T-cell (primary cell): ENCODE measurements around the gene DNA2. TPM values are rescaled to one million over a fixed set of nuclear protein-coding genes. Genes with fewer than 3 reads are reported as not detected.

ENCODE experiments used
- ATAC-seq, 4 experiments: fragments of 200-7000 bp in 3 of 4; fragments of 150-1000 bp in 1 of 4; cut with Tn5 transposase; replicated peaks in 1 of 4; 1 replicate in 3 of 4; 2 replicates in 1 of 4; pipeline ENCODE4 v1.10.0; 2021; ENCODE audit warnings: moderate library complexity in 3 of 4, mild to moderate bottlenecking in 2 of 4, moderate number of reproducible peaks in 1 of 4
- CTCF ChIA-PET, 2 donors: fragments of 300-600 bp; sonication (Branson Sonifier 250); formaldehyde crosslinking; loops; one replicate each; lab custom pipeline; 2022; ENCODE audit warnings: antibody characterized with exemption in 2 of 2; lab: Charles Lee
- POLR2A ChIA-PET, 2 donors: fragments of 300-600 bp; sonication (Branson Sonifier 250); formaldehyde crosslinking; loops; one replicate each; lab custom pipeline; 2022; ENCODE audit warnings: antibody characterized with exemption in 2 of 2; lab: Charles Lee
- DNase-seq, 35 experiments: peaks; one replicate each; pipeline versions ENCODE4 v3.0.0 to v3.0.0-alpha.2; 2013 to 2023
- H3K27ac ChIP-seq: one replicate; pipeline ENCODE4 v1.5.1; 2013; ENCODE audit warnings: low read length
- H3K27me3 ChIP-seq, 2 experiments: replicated peaks in 1 of 2; 1 replicate in 1 of 2; 2 replicates in 1 of 2; pipeline versions ENCODE4 v1.6.1 to v1.7.0; 2013; ENCODE audit warnings: low read length in 1 of 2, mixed read lengths in 1 of 2; ENCODE audit not compliant: control insufficient read depth in 2 of 2, insufficient read depth in 2 of 2; ENCODE audit errors: extremely low read depth in 1 of 2
- H3K36me3 ChIP-seq, 2 donors: 1 replicate in 1 of 2; 2 replicates in 1 of 2; pipeline versions ENCODE4 v1.6.1 to v1.7.0; 2013; ENCODE audit warnings: low read length in 1 of 2; ENCODE audit not compliant: control insufficient read depth in 2 of 2, insufficient read depth in 1 of 2; ENCODE audit errors: extremely low read depth in 1 of 2
- H3K4me1 ChIP-seq, 2 experiments: 1 replicate in 1 of 2; 2 replicates in 1 of 2; pipeline versions ENCODE4 v1.6.1 to v1.7.0; 2013; ENCODE audit warnings: low read length in 2 of 2, mixed read lengths in 1 of 2; ENCODE audit not compliant: insufficient read depth in 2 of 2, control insufficient read depth in 1 of 2; ENCODE audit errors: extremely low read depth in 1 of 2
- H3K4me3 ChIP-seq, 2 donors: 1 replicate in 1 of 2; 2 replicates in 1 of 2; pipeline versions ENCODE4 v1.5.1 to v1.7.0; 2013; ENCODE audit warnings: mild to moderate bottlenecking in 2 of 2, low read length in 1 of 2, moderate library complexity in 1 of 2; ENCODE audit not compliant: control insufficient read depth in 1 of 2; ENCODE audit errors: extremely low read depth in 1 of 2
- H3K9me3 ChIP-seq: 2 replicates; pipeline ENCODE4 v1.7.0; 2013
- H3K27ac Mint-ChIP-seq, 2 donors: one replicate each; pipeline ENCODE4 v1.8.0; 2020 to 2021; ENCODE audit warnings: mild to moderate bottlenecking in 2 of 2, mixed read lengths in 2 of 2
- H3K27me3 Mint-ChIP-seq, 2 donors: one replicate each; pipeline ENCODE4 v1.8.0; 2021 to 2022; ENCODE audit warnings: mixed read lengths in 2 of 2
- H3K36me3 Mint-ChIP-seq: one replicate; pipeline ENCODE4 v1.8.0; 2021; ENCODE audit warnings: mixed read lengths
- H3K4me1 Mint-ChIP-seq, 3 donors: one replicate each; pipeline ENCODE4 v1.8.0; 2020 to 2022; ENCODE audit warnings: mixed read lengths in 3 of 3, mild to moderate bottlenecking in 1 of 3
- H3K4me3 Mint-ChIP-seq, 3 donors: one replicate each; pipeline ENCODE4 v1.8.0; 2020 to 2022; ENCODE audit warnings: mild to moderate bottlenecking in 3 of 3, mixed read lengths in 3 of 3, moderate library complexity in 3 of 3
- H3K9me3 Mint-ChIP-seq, 3 donors: one replicate each; pipeline ENCODE4 v1.8.0; 2020 to 2022; ENCODE audit warnings: mixed read lengths in 3 of 3
- WGBS: methylation state at CpG from one replicate; pipeline ENCODE4 v1.1.5; 2013; ENCODE audit warnings: missing lambda C conversion rate; ENCODE audit not compliant: insufficient coverage; 5-methylcytosine and 5-hydroxymethylcytosine counted together
- total RNA-seq, 35 experiments: library from RNA in 6 of 35; stranded (reverse) in 6 of 35; fragments of 120-200 nt in 1 of 35; gene quantifications; one replicate each; pipeline versions ENCODE4 v1.2.1 to v1.2.4 and lab custom pipeline; 2013 to 2026

The DNA2 gene
- total RNA-seq, 5 donors from 2014 or later (not counting 1 experiment from before 2014, with no cell fraction given), result 3.4 to 6.8 (median 5.3) TPM

GRCh38 chr10:68440898-68441297 lies 30.9 kb downstream of the DNA2 start:
- H3K27me3 ChIP-seq, result no peaks in the 10 kb centered on the region
- 100% methylated on average over 1 of the region's 3 CpGs for WGBS
- ChIA-PET POLR2A (interaction anchor here in 1 of 2 donors (0.6 kb wide), 1 partner anchor 28 kb away, joined by 3 read pairs; no protein-coding TSS in a partner anchor), CTCF (no interaction called here)
- no peak overlapping the region for H3K27ac ChIP-seq
- no peaks in the 10 kb centered on the region for H3K4me1 ChIP-seq
- no peaks in the 10 kb centered on the region for H3K9me3 ChIP-seq
- no peaks in the 10 kb centered on the region for H3K36me3 ChIP-seq
- no peak overlapping the region for H3K4me3 Mint-ChIP-seq
- no peak overlapping the region for H3K4me3 ChIP-seq
- H3K27ac Mint-ChIP-seq, result no peak overlapping the region
- DNase-seq (no peak), ATAC-seq (no peak)
- H3K4me1 Mint-ChIP-seq, result no peaks in the 10 kb centered on the region
- peaks cover 10% of the 10 kb centered on the region for H3K36me3 Mint-ChIP-seq
- no peaks in the 10 kb centered on the region for H3K9me3 Mint-ChIP-seq
- H3K27me3 Mint-ChIP-seq, result no peaks in the 10 kb centered on the region

DNA sequence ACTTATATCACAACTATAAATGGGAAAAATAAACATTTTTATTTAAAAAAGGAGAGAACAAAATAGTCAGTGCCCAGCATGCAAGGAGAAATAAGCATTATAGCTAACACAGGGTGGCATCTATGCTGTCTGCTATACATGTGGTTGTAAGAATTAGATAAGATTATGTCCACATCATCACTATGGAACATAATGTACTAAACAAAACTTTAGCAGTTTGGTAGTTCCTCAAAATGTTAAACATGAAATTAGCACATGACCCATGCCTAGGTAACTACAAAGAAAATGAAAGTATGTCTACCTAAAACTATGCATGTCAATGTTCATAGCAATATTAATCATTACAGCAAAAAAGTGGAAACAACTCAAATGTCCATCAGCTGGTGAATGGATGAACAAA lies 36.0 kb downstream of the DNA2 start:
- Mint-ChIP-seq H3K36me3 (peaks cover 10% of the 10 kb centered on the region), H3K4me3 (no peak overlapping the region), H3K27me3 (no peaks in the 10 kb centered on the region), H3K9me3 (no peaks in the 10 kb centered on the region), H3K27ac (no peak overlapping the region), H3K4me1 (no peaks in the 10 kb centered on the region)
- ChIA-PET CTCF (no interaction called here), POLR2A (no interaction called here)
- no peaks in the 10 kb centered on the region for H3K27me3 ChIP-seq
- no peaks in the 10 kb centered on the region for H3K9me3 ChIP-seq
- DNase-seq, result no peak
- H3K4me1 ChIP-seq, result no peaks in the 10 kb centered on the region
- no peak for ATAC-seq
- no peak overlapping the region for H3K27ac ChIP-seq
- H3K36me3 ChIP-seq, result no peaks in the 10 kb centered on the region
- H3K4me3 ChIP-seq, result no peak overlapping the region

DNA sequence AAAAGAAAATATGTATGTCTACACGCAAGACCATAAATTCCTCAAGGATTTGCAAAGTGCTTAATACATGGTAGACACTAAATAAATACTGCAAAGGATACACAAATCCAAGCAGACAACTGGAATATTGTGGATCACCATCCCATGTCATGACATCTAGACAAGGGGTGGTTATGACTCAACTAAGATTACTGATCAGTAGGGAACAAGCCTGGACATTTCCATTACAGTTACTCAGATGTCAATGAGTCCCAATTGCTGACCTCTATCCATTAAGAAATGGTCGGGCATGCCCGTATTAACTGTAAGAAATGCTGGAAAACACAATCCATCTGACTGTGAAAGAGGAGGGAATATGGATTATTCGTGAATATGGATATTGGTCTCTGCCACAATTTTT lies 37.1 kb downstream of the DNA2 start:
- Mint-ChIP-seq H3K27ac (no peak overlapping the region), H3K27me3 (no peaks in the 10 kb centered on the region), H3K9me3 (no peaks in the 10 kb centered on the region), H3K36me3 (peaks cover 10% of the 10 kb centered on the region), H3K4me1 (no peaks in the 10 kb centered on the region), H3K4me3 (no peak overlapping the region)
- DNase-seq (no peak), ATAC-seq (no peak)
- H3K4me3 ChIP-seq, result no peak overlapping the region
- 100% methylated on average over 1 of the region's 4 CpGs for WGBS
- ChIA-PET POLR2A (interaction anchor here in 1 of 2 donors (0.6 kb wide), 1 partner anchor 167 kb away, joined by 3 read pairs; no protein-coding TSS in a partner anchor), CTCF (interaction anchor here in 1 of 2 donors (0.5 kb wide), 1 partner anchor 116 kb away, joined by 6 read pairs; no protein-coding TSS in a partner anchor)
- H3K27me3 ChIP-seq, result no peaks in the 10 kb centered on the region
- H3K4me1 ChIP-seq, result no peaks in the 10 kb centered on the region
- H3K27ac ChIP-seq, result no peak overlapping the region
- H3K36me3 ChIP-seq, result no peaks in the 10 kb centered on the region
- H3K9me3 ChIP-seq, result no peaks in the 10 kb centered on the region

DNA sequence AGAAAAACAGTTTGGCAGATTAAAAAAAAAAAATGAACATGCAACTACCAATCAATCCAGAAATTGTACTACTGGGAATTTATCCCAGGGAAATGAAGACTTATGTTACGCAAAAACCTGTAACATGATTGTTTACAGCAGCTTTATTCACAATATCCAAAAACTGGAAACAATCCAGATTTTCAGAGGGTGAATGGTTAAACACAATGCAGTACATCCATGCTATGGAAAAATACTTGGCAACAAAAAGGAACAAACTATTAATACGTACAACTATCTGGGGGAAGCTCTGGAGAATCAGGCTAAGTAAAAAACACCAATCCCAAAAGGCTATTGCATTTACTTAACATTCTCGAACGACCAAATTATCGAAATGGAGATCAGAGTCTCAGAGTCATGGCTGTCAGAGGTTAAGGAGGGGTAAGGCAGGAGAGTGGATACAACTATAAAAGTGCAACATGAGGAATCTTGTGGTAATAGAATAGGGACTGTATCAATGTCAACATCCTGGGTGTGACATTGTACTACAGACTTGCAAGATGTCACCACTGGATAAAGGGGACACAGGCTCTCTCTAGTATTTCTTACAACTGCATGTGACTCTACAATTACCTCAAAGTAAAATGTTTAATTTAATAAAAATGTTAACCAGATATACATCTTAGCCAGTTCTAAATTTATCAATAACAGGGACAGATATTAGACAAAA lies 43.2 kb downstream of the DNA2 start:
- Histone ChIP-seq H3K27ac (no peak overlapping the region), H3K36me3 (no peaks in the 10 kb centered on the region), H3K4me3 (no peak overlapping the region), H3K4me1 (peaks cover 2% of the 10 kb centered on the region in 2 experiments), H3K9me3 (no peaks in the 10 kb centered on the region), H3K27me3 (no peaks in the 10 kb centered on the region)
- peaks cover 3% of the 10 kb centered on the region for H3K36me3 Mint-ChIP-seq
- H3K4me1 Mint-ChIP-seq, result peaks cover 4 to 5% (median 5%) of the 10 kb centered on the region in 3 donors
- ATAC-seq, result no peak
- no peaks in the 10 kb centered on the region for H3K27me3 Mint-ChIP-seq
- no peak for DNase-seq
- CTCF ChIA-PET, result interaction anchor here in 1 of 2 donors (0.6 kb wide), 1 partner anchor 48 kb away, joined by 3 read pairs; no protein-coding TSS in a partner anchor
- WGBS, result no CpG with 5 or more reads among the region's 5 CpGs
- no peaks in the 10 kb centered on the region for H3K9me3 Mint-ChIP-seq
- H3K27ac Mint-ChIP-seq, result no peak overlapping the region
- no peak overlapping the region for H3K4me3 Mint-ChIP-seq
- POLR2A ChIA-PET, result interaction anchor here in 1 of 2 donors (0.6 kb wide), 1 partner anchor 113 kb away, joined by 3 read pairs; no protein-coding TSS in a partner anchor

DNA sequence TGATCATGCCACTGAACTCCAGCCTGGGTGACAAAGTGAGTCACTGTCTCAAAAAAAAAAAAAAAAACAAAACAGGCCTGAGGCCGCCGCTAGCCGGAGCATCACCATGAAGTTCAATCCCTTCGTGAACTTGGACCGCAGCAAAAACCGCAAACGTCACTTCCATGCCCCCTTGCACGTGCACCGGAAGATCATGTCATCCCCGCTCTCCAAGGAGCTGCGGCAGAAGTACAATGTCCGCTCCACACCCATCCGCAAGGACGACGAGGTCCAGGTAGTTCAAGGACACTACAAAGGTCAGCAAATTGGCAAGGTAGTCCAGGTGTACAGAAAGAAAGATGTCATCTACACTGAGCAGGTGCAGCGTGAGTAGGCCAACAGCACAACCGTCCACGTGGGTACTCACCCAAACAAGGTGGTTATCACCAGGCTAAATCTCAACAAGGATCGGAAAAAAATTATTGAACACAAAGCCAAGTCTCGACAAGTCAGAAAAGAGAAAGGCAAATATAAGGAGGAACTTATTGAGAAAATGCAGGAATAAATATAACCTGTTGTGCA lies 47.2 kb downstream of the DNA2 start:
- Mint-ChIP-seq H3K27me3 (no peaks in the 10 kb centered on the region), H3K4me3 (no peak overlapping the region), H3K4me1 (peaks cover 11 to 16% (median 14%) of the 10 kb centered on the region in 3 donors), H3K9me3 (no peaks in the 10 kb centered on the region), H3K36me3 (peaks cover 4% of the 10 kb centered on the region), H3K27ac (no peak overlapping the region)
- ChIA-PET POLR2A (no interaction called here), CTCF (no interaction called here)
- H3K27ac ChIP-seq, result no peak overlapping the region
- WGBS, result 91% methylated on average over 18 of the region's 20 CpGs
- H3K9me3 ChIP-seq, result no peaks in the 10 kb centered on the region
- peaks cover 7 to 10% of the 10 kb centered on the region in 2 experiments for H3K4me1 ChIP-seq
- H3K4me3 ChIP-seq, result no peak overlapping the region
- ATAC-seq (no peak), DNase-seq (no peak)
- H3K27me3 ChIP-seq, result no peaks in the 10 kb centered on the region
- H3K36me3 ChIP-seq, result no peaks in the 10 kb centered on the region

DNA sequence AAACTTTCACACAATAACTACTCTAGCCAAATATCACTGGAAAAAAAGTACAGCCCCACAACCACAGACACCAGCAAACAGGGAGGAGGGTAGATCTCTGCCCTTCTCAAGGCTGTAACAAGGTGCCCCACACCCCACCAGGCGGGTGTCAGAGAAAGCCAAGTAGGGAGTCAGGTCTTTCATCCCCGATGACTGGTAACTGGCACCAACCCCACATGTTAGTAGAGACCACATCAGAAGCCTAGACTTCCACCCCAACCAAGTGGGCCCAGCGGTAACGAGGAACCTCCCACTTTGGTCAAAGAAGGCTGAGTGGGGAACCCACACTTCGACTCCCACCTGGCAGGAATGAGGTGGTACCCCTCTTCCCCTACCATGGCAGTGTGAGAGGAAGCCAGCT lies 48.3 kb downstream of the DNA2 start:
- Histone ChIP-seq H3K27me3 (no peaks in the 10 kb centered on the region), H3K36me3 (no peaks in the 10 kb centered on the region), H3K27ac (no peak overlapping the region), H3K4me1 (peaks cover 7 to 10% of the 10 kb centered on the region in 2 experiments), H3K4me3 (no peak overlapping the region), H3K9me3 (no peaks in the 10 kb centered on the region)
- Mint-ChIP-seq H3K4me3 (peak overlapping the region in 1 of 3 donors; percentile 39), H3K27ac (peak overlapping the region; percentile 23 to 41), H3K27me3 (no peaks in the 10 kb centered on the region), H3K36me3 (peaks cover 6% of the 10 kb centered on the region), H3K4me1 (peaks cover 11 to 16% (median 14%) of the 10 kb centered on the region in 3 donors), H3K9me3 (no peaks in the 10 kb centered on the region)
- CTCF ChIA-PET, result no interaction called here
- ATAC-seq (peak; percentile 66 to 97 (median 74)), DNase-seq (peak in 29 of 35 experiments; percentile 1 to 43 (median 18))
- WGBS, result 20% methylated on average over 1 of the region's 5 CpGs
- POLR2A ChIA-PET, result interaction anchor here in 1 of 2 donors (0.5 kb wide), 1 partner anchor 958 kb away, joined by 3 read pairs; no protein-coding TSS in a partner anchor
